C1 segment of cervical spinal cord (tissue), 14 donors: ENCODE measurements around the gene ADGRF5.
A peak's percentile ranks its signal among the peaks of the same experiment; 100 is the strongest.

Experiments
- DNase-seq, 14 donors: peaks; one replicate each; lab custom pipeline; 2025; lab: John Stamatoyannopoulos, UW

Gene ADGRF5

GRCh38 chr6:46930331-46930730, 8.6 kb upstream of the ADGRF5 start:
- no peak for DNase-seq

GRCh38 chr6:46927066-46927465, 5.3 kb upstream of the ADGRF5 start:
- DNase-seq, result no peak

- DNase-seq, result no peak
Measured at GRCh38 chr6:46926481-46926880, 4.7 kb upstream of the ADGRF5 start.

- DNase-seq, result no peak
Measured at GRCh38 chr6:46925563-46926253, 4.0 kb upstream of the ADGRF5 start.

GRCh38 chr6:46923476-46923875, 1.7 kb upstream of the ADGRF5 start:
- no peak for DNase-seq

GRCh38 chr6:46921059-46921458, 679 bp downstream of the ADGRF5 start:
- no peak for DNase-seq

- DNase-seq, result no peak
Measured at GRCh38 chr6:46918806-46919205, 2.9 kb downstream of the ADGRF5 start.

- DNase-seq, result no peak
Measured at GRCh38 chr6:46917002-46917545, 4.7 kb downstream of the ADGRF5 start.

- no peak for DNase-seq
Measured at GRCh38 chr6:46915866-46916265, 5.9 kb downstream of the ADGRF5 start.

- no peak for DNase-seq
Measured at GRCh38 chr6:46915380-46915779, 6.4 kb downstream of the ADGRF5 start.

- DNase-seq, result no peak
Measured at GRCh38 chr6:46914279-46914810, 7.4 kb downstream of the ADGRF5 start.

GRCh38 chr6:46909371-46909770, 12.4 kb downstream of the ADGRF5 start:
- DNase-seq, result peak in 1 of 14 donors; percentile 7

GRCh38 chr6:46906776-46907175, 15.0 kb downstream of the ADGRF5 start:
- DNase-seq, result no peak

- no peak for DNase-seq
Measured at GRCh38 chr6:46904117-46904516, 17.6 kb downstream of the ADGRF5 start.

- DNase-seq, result no peak
Measured at GRCh38 chr6:46903175-46903574, 18.6 kb downstream of the ADGRF5 start.

- DNase-seq, result no peak
Measured at GRCh38 chr6:46901882-46902314, 19.8 kb downstream of the ADGRF5 start.

- no peak for DNase-seq
Measured at GRCh38 chr6:46900266-46900665, 21.5 kb downstream of the ADGRF5 start.

GRCh38 chr6:46899659-46900058, 22.1 kb downstream of the ADGRF5 start:
- DNase-seq, result no peak

GRCh38 chr6:46898006-46898405, 23.7 kb downstream of the ADGRF5 start:
- DNase-seq, result no peak

GRCh38 chr6:46896871-46897270, 24.9 kb downstream of the ADGRF5 start:
- no peak for DNase-seq

GRCh38 chr6:46895930-46896329, 25.8 kb downstream of the ADGRF5 start:
- DNase-seq, result no peak

GRCh38 chr6:46894433-46894832, 27.3 kb downstream of the ADGRF5 start:
- no peak for DNase-seq

GRCh38 chr6:46893648-46894047, 28.1 kb downstream of the ADGRF5 start:
- no peak for DNase-seq
